Fibroblast of skin of right biceps (primary cell): Measurements from ENCODE around the gene GAD2.

Source experiments
- DNase-seq: peaks from one replicate; pipeline ENCODE4 v3.0.0-alpha.2; 2013

The GAD2 gene

DNA sequence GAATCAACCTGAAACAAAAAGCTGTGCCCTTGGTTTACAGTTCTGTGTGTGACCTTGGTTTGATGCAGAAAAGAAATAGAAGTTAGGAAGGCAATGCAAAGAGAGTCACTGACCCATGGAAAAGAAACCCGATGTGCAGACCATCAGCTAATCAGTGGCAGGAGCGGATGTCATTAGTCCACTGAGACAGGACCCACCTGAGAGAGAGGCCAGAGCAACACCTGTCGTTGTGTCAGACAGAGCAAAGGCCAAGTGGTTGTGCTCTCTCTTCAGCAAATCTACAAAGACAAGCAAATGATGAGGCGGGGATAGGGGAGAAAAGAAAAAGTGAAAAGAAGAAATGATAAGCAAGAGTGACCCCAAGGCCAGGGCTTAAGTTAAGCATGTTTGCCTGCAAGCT lies 8.7 kb downstream of the GAD2 start:
- no peak for DNase-seq

DNA sequence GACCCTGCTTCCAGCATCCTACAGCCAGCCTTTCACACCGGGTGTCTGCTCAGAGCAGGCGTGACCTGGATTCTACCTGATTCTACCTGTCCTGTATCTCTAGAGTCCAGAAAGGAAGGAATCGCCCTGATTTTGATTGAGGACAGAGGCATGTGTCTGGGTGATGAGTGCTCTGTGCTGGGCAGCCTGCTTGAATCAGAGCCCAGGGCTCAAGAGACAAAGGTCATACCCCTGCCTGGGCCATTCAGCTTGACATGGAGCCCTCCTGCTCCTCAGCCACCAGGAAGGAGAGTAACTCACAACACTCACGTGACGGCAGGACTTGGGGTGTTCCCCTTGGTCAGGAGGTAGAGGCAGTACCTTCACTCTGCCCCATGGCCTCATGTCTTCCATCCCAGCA lies 11.2 kb downstream of the GAD2 start:
- DNase-seq: no peak

DNA sequence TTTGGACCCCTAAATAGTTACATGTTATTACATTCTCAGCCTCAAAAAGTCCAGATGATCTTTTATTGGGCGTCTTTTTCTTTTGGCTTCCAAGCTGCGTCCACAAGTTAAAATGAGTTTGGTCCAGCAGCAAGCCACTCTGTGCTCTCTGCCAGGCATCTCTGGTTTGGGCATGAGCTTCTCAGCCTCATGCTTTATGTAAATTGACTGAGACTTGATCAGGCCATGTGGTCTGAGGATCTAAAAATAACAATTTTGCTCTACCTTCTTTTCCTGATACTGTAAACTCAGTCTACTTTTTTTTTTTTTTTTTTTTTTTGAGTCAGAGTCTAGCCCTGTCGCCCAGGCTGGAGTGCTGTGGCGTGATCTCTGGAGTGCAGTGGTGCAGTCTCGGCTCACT lies 15.6 kb downstream of the GAD2 start:
- no peak for DNase-seq

DNA sequence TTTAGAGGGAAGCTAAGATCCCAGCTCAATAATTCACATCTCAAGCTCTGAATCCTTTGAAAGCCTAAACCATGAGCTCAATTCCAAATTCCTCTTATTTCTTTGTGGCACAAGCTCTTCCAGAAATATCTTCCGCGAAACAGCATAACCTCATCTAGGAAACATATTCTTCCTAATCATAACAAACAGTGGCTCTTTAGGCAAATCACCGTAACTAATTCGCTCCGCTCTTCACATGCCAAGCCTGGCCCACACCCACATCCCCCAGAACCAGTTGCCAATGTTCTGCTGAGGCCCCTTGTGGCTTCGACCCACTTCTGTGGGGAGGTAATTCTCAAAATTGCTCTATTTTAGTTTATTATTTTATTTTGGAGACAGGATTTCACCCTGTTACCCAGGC lies 19.2 kb downstream of the GAD2 start:
- no peak for DNase-seq

DNA sequence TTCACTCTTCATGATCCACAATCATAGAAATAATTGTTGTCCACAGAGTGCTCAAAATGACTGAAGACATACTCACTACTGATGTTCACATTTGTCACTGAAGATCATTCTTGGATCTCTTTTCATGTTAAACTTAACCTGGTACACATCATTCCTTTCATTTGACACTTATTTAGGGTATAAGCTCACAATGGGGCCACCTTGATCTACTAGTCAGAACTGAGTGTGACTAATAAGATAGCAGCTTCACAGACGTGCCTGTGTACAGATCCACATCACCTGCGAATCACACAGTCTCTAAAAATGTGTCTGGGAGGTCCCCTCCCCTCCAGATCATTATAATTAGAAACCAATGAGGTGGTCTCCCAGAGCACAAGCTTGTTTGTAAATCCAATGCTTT lies 21.8 kb downstream of the GAD2 start:
- no peak for DNase-seq

DNA sequence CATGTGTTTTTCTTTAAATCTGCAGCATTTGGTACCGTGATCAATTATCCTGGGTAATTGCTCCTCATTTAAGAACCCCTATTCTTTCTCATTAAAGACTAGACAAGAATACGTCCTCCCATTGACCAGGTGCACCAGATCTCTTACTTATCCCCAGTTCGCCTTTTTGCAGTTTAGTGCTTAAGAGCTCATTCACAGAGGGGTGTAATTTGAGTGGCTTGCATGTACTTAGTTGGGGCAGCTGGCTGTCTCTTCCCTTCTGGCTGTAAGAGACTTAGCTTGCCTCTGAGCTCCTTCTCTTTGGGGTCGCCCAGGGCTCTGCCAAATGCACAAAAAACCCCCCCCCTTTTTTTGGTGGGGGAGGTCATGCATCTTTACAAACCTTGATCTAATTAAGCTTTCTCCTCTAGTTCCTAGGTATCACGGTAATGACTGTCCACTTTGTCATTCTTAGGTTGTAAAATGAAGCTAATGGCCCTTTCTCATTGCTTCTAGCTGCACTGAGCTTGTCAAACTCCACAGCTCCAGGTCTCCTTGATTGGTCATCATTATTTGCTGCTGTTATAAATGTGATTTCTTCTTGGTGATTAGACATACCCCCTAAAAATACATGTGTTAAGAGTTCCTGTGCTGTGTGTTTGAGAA lies 26.3 kb downstream of the GAD2 start:
- no peak for DNase-seq

DNA sequence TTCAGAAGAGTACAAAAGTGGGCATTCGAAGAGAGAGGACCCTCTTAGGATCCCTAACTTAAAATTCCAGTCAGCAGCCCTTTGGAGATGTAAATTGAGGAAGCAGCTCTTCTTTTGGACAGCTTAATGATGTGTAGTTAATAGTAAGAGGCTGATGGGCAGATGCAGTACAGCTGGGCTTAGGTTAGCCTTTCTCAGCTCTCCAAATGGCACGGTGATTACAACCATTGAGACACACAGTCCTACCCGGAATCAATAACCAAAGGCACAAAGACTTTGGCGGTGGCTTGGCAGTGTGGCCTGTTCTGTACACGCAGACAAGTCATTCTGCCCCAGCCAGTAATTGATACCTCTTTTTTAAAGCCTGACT lies 26.8 kb downstream of the GAD2 start:
- no peak for DNase-seq

DNA sequence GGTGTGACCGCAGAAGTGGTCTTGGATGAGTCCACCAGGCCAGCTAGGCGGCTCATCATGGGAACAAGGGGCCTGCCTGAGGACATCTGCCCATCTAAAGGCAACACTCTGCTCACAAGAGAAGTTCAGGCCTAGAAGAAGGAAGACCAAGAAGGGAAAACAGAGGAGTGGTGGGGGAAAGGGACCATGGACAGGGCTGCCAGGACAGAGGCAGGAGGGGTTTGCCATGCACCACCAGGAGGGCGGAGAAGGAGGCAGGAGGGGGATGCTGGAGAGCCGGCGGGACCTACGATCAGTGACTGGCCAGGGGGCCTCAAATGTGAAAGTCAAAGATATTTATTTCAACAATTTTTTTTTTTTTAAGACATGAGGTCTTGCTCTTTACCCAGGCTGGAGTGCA lies 33.1 kb downstream of the GAD2 start:
- no peak for DNase-seq

DNA sequence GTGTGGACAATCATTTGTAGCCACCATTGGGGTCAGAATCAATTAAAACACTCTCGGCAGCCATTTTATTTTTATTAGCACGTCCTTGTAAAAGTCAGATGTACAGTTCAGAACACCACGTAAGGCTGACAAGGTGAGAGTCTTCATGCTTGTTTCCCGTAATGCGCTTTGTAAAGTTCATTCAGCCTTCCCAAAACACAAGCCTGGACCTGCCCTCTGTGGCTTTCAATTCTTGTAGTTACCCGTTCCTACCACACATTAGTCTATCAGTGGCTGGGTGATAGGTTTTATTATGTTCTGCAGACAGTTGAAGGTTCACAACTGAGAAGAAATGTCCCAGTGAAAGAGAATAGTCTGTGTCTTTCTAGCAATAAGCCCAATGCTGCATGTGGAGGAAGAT lies 35.4 kb downstream of the GAD2 start:
- DNase-seq: no peak

DNA sequence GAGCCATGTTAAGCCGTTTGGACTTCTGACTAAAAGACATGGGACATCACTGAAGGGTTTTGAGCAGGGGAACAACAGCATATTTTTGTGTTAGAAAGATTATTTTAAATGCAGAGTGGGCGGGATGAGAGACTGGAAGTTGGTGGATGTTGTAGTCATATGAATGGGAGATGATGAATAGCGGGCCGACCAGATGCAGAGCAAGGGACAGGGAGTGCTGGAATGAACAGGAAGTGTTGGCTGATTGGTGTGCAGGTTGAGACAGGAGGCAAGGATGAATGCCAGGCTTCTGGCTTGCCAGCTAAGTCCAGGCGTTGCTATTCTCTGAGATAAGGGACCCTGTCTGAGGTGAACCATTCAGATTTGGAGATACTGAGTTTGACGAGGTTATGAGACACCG lies 38.0 kb downstream of the GAD2 start:
- no peak for DNase-seq

DNA sequence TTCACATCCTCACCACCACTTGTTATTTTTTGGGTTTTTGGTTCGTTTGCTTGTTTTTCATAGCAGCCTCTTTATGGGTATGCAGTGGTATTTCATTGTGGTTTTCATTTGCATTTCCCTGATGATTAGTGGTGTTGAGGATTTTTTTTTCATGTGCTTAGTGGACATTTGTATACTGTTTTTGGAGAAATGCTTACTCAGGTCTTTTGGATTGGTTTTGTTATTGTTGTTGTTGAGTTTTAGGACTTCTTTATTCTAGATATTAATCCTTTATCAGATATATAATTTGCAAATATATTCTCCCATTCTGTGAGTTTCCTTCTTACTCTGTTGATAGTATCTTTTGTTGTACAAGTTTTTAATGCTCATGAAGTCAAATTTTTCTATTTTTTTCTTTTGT lies 42.8 kb downstream of the GAD2 start:
- no peak for DNase-seq

DNA sequence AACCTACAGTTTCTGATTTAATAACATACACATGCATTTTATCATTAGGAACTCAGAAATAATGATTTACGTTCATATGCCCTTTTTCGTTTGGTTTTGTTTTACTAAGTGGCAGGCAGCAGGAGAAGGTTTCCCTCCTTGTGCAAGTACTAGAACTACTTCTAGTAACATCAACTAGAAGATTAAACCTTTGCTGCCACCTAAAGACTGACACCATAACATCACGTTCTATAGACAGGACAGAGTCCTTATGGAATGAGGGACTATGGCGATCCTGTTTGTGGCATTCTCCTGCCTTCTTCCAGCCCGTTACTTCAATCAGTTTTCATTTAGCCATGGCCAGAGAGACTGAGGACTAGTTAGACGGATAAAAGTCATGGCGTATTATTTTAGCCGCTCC lies 53.2 kb downstream of the GAD2 start:
- DNase-seq: peak; percentile 34

DNA sequence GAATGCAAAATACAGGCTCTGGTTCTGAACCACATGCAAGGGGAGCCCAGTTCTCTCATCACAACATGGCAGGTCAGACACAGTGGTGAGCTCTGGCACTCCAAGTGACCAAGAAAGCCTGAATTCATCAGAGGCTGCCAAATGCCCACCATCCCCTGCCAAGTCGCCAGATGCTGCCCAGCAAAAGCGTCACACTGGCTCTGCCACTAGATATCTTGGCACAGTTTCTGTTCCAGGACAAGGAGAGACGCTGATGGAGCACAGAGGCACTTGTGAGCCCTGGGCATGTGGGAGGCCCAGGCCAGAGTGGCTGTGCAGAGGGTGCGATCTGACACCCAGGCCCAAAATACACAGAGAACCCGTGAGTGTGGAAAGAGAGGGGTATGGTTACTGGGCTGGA lies 57.8 kb downstream of the GAD2 start:
- no peak for DNase-seq

DNA sequence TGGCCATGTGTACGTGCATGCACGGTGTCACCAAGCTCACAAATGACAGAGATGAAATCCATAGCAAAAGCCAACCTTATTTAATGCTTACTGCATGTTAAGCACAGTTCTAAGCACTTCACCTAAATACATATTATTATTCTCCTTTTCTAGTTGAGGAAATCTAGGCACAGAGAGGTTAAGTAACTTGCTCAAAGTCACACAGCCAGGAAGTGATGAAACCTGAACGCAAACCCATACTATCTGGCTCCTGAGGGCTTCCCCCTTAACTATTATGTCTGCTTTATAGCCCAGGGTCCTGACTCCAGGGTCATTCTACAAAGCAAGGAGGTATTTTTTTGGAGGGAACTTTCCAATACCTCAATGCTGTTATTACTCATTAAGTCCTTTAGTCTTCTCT lies 61.7 kb downstream of the GAD2 start:
- DNase-seq: no peak

DNA sequence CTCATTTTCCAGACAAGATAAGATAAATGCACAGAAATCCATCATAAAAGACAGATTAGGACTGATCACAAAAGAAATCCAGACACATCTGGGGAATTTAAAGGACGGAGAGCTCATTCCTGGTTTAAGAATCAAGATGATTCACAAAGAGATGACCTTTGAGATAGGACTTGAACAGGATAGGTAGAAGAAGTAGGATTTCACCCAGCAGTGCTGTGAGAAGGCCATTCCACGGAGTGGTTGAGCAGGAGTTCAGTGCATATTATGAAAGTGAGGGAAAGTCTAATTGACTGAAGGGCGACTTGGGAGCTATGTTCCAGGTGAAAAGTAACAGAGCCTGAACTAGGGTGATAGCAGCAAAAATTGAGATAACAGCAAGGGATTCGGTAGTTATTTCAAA lies 73.7 kb downstream of the GAD2 start:
- no peak for DNase-seq

DNA sequence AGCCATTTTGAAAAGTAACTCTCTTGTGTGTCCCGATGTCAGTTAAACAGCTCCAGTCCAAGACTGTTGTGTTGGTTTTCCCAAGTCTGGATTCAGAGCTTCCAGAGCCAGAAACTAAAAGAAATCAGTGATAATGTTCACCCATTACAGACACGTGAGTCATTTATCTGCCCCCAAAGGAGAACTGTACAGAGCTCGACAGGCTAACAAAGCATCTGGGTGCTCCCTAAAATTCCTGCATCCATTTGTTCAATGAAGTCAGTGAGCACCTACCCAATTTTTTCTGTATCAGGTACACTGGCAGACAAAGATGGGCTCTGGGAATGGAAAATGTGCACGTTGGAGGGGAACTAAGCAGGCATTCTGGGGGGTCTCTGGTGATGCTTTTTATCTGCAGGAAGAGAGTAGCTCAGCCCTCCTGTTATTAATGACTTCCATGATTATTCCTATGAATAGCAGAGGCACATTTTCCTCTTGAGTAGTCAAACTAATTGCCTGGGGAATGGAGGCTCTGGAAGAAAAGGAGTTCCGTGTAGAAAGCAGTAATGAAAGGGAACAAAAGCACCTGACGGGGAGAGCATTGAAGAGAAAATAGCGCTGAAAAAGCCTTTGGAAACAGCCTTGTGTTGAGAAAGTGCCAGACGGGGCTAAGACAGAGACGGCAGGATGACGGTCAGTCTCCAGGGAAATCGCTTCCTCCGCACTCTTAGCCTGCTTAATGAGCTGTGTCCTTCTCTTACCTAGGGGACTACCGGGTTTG lies 75.3 kb downstream of the GAD2 start:
- no peak for DNase-seq

DNA sequence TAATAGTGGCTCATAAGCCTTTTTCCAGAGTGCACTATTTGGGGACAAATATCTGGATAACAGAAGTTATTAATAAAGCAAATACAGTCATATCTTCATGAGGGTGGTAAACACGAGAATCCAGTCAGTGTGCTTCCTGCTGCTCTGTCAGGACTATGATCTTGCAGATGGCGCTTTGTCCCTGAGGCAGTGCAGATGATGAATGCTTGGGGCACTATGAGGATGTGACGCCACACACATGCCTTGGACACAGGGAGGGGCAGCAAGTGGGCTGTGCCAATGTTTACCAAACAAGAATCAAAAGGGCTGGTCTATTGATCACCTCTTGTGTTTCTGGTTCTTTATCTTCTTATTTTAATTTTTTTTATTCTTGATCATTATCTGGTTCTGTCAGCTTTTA lies 79.8 kb downstream of the GAD2 start:
- no peak for DNase-seq

DNA sequence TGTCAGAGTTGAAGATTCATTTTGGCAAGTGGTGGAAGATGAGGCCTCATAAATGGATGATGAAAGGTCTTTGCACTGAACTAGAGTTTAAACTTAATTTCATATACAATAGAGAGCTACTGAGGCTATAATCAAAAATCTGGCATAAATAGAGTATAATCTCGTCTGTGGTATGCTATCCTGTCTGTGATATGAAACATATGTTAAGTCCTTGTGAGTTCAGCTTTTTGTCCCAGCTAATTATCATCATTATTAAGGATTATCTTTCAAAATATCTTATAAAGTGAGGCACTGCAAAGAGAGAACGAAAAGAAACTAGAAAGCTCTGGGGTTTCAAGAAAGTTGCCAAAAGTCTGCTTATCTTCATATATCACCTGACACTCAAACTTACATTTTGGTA lies 83.4 kb downstream of the GAD2 start:
- DNase-seq: no peak

DNA sequence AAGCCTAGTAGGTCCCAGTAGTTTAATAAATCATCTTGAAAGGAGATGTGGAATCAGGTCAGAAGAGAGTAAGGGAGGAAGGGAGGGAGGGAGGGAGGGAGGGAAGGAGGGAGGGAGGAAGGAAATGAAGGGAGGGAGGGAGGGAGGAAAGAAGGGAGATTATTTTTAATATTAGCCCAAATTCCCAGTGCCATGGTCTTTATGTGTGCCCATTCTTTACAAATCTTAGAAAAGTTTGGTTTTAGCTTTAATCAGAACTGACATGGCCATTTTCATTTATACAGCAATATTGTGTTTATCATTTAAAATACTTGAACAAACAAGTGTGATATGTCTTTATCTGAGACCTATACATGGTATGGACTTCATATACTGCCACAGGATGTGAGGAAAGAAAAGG lies 86.8 kb downstream of the GAD2 start:
- DNase-seq: no peak

DNA sequence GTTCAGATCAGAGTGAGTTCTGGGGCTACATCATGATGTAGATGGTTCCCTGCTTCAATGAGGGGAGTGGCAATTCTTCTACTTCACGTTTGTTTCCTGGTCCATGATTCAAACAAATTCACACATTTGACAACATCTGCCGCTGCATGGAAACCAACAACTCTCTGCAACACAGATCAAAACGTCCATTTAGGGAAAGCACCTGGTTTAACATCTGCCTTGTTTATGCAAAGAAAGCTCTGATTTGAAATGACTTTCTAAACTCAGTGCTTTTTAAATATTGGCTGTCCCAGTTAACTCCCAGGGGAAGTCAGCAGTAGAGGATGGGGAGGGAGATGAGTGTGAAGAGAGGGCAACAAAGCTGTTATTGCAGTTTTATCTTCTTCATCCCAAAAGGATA lies 93.8 kb downstream of the GAD2 start:
- DNase-seq: no peak

DNA sequence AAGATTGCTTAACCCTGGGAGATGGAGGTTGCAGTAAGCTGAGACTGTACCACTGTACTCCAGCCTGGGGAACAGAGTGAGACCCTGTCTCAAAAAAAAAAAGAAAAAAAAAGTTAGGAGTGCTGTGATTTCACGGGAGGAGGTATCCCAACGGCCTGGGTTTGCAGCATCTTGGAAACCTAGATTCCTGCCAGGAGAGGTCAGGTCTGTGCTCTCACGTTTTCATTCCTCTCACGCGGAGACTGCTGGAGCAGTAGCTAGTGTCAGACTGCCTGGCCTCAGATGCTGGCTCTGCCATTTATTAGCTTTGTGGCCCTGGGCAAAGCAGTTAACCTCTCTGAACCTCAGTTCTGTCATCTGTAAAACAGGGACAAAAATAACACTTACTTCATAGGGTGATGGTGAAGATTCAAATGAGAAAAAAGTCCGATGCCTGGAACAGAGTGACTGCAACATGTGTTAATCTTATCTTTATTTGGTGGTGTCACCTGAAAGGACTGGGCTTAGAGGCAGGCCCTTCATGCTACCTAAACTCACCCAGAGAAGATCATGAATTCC lies 94.9 kb downstream of the GAD2 start:
- DNase-seq: no peak

DNA sequence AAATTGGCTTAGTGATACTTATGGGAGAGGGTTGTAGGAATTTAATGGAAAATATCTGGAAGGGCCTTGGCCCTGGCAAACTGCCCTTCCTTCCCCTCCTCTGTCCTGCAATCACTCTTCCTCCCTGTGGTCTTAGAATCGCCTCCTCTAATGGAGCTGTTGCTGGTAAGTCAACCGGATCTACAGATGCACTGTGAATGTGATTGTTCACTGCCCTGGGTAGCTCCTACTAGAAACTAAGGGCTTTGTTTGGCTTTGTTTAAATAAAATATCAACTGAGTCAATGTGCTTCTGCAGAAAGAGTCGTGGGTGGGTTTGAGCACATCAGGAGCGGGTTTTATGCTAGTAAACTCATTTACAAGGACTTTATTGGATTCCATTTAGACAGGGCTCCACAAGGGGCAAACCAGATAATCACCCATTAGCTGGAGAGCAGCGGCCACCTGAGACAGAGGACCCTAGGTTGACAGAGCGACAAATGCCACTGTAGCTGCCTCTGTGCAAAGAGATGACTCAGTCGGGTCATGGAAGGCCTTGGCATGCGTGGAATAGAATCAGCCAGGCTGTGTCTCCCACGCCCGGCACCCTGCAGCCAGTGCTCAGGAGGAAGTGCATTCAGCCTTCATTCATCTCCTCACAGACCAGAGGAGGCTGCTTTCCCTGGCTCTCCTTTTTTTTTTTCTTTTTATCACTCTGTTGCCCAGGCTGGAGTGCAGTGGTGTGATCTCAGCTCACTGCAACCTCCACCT lies 97.9 kb downstream of the GAD2 start:
- no peak for DNase-seq

DNA sequence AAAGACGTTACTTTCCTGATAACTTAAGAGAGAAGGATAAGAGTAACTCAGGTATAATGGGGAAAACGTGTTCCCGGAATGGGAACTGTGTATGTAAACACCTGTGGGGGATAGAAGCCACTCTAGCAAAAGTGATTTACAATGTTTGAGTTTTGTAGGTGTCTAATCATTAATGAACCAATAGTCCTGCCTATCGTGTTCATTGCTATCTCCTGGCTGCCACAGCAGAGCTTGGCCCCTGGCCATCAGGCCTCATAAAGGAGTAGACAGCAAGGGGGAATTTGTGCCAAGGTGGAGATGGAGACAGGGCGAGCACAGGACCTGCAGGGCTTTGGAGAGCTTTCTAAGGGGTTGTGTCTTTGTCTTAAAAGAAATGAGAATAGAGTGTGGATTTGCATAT lies 102.1 kb downstream of the GAD2 start:
- no peak for DNase-seq

DNA sequence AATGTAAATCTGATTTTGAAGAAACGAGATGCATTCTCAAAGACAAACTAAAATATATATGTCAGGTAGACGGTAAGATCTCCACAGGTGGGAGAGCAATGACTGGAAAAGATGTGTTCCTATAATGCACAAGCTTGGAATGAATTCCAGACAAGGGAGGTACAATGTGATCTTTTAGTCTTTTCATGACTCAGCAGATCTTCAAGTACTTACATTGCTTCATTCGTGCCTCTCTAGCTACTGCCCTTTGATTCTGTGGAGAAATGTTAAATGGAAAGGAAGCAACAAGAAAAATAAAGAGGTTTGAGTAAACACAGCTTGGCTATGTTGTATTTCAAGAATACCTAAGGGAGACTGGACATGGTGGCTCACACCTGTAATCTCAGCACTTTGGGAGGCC lies 106.6 kb downstream of the GAD2 start:
- no peak for DNase-seq
